Measurements from ENCODE around the gene TNFRSF21.

Gene TNFRSF21

DNA sequence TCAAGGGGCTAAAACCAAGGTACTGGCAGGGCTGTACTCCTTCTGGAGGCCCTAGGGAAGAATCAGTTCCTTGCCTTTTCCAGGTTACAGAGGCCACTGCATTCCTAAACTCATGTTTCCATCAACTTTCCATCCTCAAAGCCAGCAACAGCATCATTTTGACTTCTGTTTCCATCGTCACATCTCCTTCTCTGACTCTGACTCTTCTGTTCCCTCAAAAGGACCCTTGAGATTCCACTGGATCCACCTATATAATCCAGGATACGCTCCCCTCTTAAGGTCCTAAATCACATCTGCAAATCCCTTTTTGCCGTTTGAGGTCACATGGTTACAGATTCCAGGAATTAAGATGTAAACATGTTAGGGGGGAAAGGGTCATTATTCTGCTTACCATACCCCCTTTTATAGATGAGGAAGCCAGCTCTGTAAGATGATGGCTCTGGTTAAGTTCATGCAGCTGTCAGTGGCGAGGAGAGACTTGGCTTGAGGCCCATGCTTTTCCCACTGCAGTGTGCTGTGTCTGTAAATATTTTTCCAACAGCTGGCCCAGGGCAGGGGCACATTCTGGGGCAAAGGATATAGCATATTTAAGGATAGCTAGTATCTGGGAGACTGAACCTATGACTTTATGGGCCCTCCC, 114.6 kb downstream of the TNFRSF21 start:
- Histone ChIP-seq H3K4me1 (ENCODE audit: control insufficient read depth, insufficient read depth, low read length) (no peaks in the 10 kb centered on the region), H3K4me3 (ENCODE audit: low read depth, low read length) (no peak overlapping the region), H3K27me3 (ENCODE audit: control insufficient read depth, insufficient read depth, low read length) (no peaks in the 10 kb centered on the region), H3K27ac (ENCODE audit: low read depth, low read length) (no peak overlapping the region), H3K9me3 (ENCODE audit: control insufficient read depth, insufficient read depth, low read length) (no peaks in the 10 kb centered on the region), H3K9ac (ENCODE audit: low read depth, low read length) (no peak overlapping the region), H3K36me3 (ENCODE audit: control insufficient read depth, insufficient read depth, low read length) (no peaks in the 10 kb centered on the region)

DNA sequence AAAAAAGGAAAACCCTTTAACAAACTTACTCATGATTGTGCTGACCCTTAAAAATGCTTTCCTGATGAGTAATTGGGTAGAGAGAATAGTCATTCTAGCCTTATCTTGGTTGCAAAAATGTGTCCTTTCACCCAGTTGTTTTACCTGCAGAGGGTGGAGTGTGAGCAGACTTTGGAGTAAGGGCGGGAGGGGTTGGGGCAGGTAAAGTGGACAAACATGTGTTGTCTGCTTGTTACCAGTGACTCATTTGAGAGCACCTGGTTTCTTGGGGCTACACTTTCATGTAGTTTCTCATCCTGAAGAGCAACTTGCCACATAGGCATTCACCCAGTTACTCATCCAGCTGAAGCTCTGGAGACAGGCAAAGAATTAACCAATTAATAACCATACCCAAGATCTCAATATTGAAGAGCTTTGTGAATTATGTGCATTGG, 121.1 kb downstream of the TNFRSF21 start:
- Histone ChIP-seq H3K9me3 (ENCODE audit: control insufficient read depth, insufficient read depth, low read length) (no peaks in the 10 kb centered on the region), H3K27me3 (ENCODE audit: control insufficient read depth, insufficient read depth, low read length) (no peaks in the 10 kb centered on the region), H3K4me1 (ENCODE audit: control insufficient read depth, insufficient read depth, low read length) (no peaks in the 10 kb centered on the region), H3K36me3 (ENCODE audit: control insufficient read depth, insufficient read depth, low read length) (no peaks in the 10 kb centered on the region), H3K27ac (ENCODE audit: low read depth, low read length) (peak overlapping the region; percentile 72), H3K4me3 (ENCODE audit: low read depth, low read length) (no peak overlapping the region), H3K9ac (ENCODE audit: low read depth, low read length) (no peak overlapping the region)

- H3K9me3 ChIP-seq (ENCODE audit: control insufficient read depth, insufficient read depth, low read length): no peaks in the 10 kb centered on the region
- H3K36me3 ChIP-seq (ENCODE audit: control insufficient read depth, insufficient read depth, low read length): no peaks in the 10 kb centered on the region
- H3K27me3 ChIP-seq (ENCODE audit: control insufficient read depth, insufficient read depth, low read length): no peaks in the 10 kb centered on the region
- no peaks in the 10 kb centered on the region for H3K4me1 ChIP-seq (ENCODE audit: control insufficient read depth, insufficient read depth, low read length)
- no peak overlapping the region for H3K4me3 ChIP-seq (ENCODE audit: low read depth, low read length)
- peak overlapping the region; percentile 79 for H3K27ac ChIP-seq (ENCODE audit: low read depth, low read length)
- no peak overlapping the region for H3K9ac ChIP-seq (ENCODE audit: low read depth, low read length)
Measured at GRCh38 chr6:47187893-47188587, 121.7 kb downstream of the TNFRSF21 start.

- no peaks in the 10 kb centered on the region for H3K9me3 ChIP-seq (ENCODE audit: control insufficient read depth, insufficient read depth, low read length)
- no peaks in the 10 kb centered on the region for H3K4me1 ChIP-seq (ENCODE audit: control insufficient read depth, insufficient read depth, low read length)
- no peak overlapping the region for H3K9ac ChIP-seq (ENCODE audit: low read depth, low read length)
- no peak overlapping the region for H3K4me3 ChIP-seq (ENCODE audit: low read depth, low read length)
- no peak overlapping the region for H3K27ac ChIP-seq (ENCODE audit: low read depth, low read length)
- H3K36me3 ChIP-seq (ENCODE audit: control insufficient read depth, insufficient read depth, low read length): no peaks in the 10 kb centered on the region
- no peaks in the 10 kb centered on the region for H3K27me3 ChIP-seq (ENCODE audit: control insufficient read depth, insufficient read depth, low read length)
Measured at GRCh38 chr6:47187113-47187512, 122.6 kb downstream of the TNFRSF21 start.

DNA sequence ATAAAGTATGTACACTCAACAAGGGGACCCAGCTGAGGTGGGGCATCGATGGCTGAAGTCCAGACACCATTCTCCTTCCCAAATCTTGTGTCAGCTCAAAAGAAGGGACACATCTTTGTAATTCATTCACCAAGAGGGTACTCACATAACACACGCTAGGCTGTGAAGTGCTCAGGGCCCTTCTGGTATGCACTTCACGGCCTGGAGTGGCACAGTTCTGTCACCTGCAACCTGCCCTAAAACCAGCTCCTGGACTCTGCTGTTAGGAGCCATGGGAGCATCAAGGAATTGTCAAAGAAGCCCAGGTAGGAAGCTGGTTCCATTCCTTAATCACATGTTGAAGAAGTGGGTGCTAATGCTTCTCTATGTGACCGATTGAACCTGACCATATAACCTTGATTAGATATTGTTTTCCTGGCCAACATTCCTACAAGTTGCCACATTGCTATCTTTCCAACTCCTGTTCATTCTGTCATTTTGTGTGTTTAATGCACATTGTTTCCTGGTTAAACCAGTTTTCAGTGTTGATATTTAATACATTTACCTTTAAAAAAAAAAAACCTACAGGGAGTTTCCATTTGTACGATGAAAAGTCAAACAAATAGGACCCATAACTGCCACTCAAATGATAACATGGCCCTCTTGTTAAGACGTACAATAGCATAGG, 127.3 kb downstream of the TNFRSF21 start:
- Histone ChIP-seq H3K4me3 (ENCODE audit: low read depth, low read length) (no peak overlapping the region), H3K9ac (ENCODE audit: low read depth, low read length) (no peak overlapping the region), H3K27me3 (ENCODE audit: control insufficient read depth, insufficient read depth, low read length) (no peaks in the 10 kb centered on the region), H3K36me3 (ENCODE audit: control insufficient read depth, insufficient read depth, low read length) (no peaks in the 10 kb centered on the region), H3K27ac (ENCODE audit: low read depth, low read length) (no peak overlapping the region), H3K9me3 (ENCODE audit: control insufficient read depth, insufficient read depth, low read length) (no peaks in the 10 kb centered on the region), H3K4me1 (ENCODE audit: control insufficient read depth, insufficient read depth, low read length) (no peaks in the 10 kb centered on the region)

DNA sequence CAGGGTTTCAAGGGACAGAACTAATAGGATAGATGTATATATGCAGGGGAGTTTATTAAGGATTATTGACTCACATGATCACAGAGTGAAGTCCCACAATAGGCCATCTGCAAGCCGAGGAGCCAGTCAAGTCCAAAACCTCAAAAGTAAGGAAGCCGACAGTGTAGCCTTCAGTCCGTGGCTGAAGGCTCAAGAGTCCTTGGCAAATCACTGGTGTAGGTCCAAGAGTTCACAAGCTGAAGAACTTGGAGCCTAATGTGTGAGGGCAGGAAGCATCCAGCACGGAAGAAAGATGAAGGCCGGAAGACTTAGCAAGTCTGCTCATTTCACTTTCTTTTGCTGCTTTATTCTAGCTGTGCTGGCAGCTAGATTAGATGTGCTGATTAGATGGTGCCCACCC, 128.0 kb downstream of the TNFRSF21 start:
- H3K4me3 ChIP-seq (ENCODE audit: low read depth, low read length): no peak overlapping the region
- H3K9me3 ChIP-seq (ENCODE audit: control insufficient read depth, insufficient read depth, low read length): no peaks in the 10 kb centered on the region
- H3K9ac ChIP-seq (ENCODE audit: low read depth, low read length): no peak overlapping the region
- H3K36me3 ChIP-seq (ENCODE audit: control insufficient read depth, insufficient read depth, low read length): no peaks in the 10 kb centered on the region
- H3K4me1 ChIP-seq (ENCODE audit: control insufficient read depth, insufficient read depth, low read length): no peaks in the 10 kb centered on the region
- no peak overlapping the region for H3K27ac ChIP-seq (ENCODE audit: low read depth, low read length)
- no peaks in the 10 kb centered on the region for H3K27me3 ChIP-seq (ENCODE audit: control insufficient read depth, insufficient read depth, low read length)

All from HUES48 (cell line).